Suprapubic skin (tissue), 4 donors: ENCODE results near the gene ARHGAP30. TPM values are rescaled to one million over a fixed set of nuclear protein-coding genes. Genes with fewer than 3 reads are reported as not detected.

ENCODE experiments used
- DNase-seq, 2 donors: peaks; one replicate each; pipeline ENCODE4 v3.0.0-alpha.2; 2019; ENCODE audit warnings: low spot score in 2 of 2
- H3K27ac ChIP-seq: fragments of 200-600 bp; sonication (generic); one replicate; pipeline ENCODE4 v1.5.1; 2019
- H3K27me3 ChIP-seq: fragments of 200-600 bp; sonication (generic); one replicate; pipeline ENCODE4 v1.5.1; 2019
- H3K36me3 ChIP-seq: fragments of 200-600 bp; sonication (generic); one replicate; pipeline ENCODE4 v1.5.1; 2019
- H3K4me1 ChIP-seq: fragments of 200-600 bp; sonication (generic); one replicate; pipeline ENCODE4 v1.5.1; 2019
- H3K4me3 ChIP-seq: fragments of 200-600 bp; sonication (generic); one replicate; pipeline ENCODE4 v1.5.1; 2019; ENCODE audit warnings: mild to moderate bottlenecking
- H3K9me3 ChIP-seq: fragments of 200-600 bp; sonication (generic); one replicate; pipeline ENCODE4 v1.5.1; 2019
- EP300 ChIP-seq: sonication (generic); formaldehyde crosslinking; IDR thresholded peaks from one replicate; pipeline ENCODE4 v1.6.1; 2017; ENCODE audit warnings: antibody characterized with exemption
- POLR2A ChIP-seq, 2 donors: fragments of 450-650 bp; IDR thresholded peaks; one replicate each; pipeline ENCODE4 v1.6.1; 2017; ENCODE audit warnings: antibody characterized with exemption in 2 of 2, mild to moderate bottlenecking in 2 of 2, moderate library complexity in 2 of 2
- POLR2AphosphoS5 ChIP-seq, 3 donors: sonication (generic); formaldehyde crosslinking; IDR thresholded peaks; one replicate each; pipeline ENCODE4 v1.6.1; 2017; ENCODE audit warnings: antibody characterized with exemption in 3 of 3
- WGBS: methylation state at CpG from one replicate; pipeline ENCODE4 v1.1.5; 2018; 5-methylcytosine and 5-hydroxymethylcytosine counted together
- total RNA-seq, 4 donors: library from RNA; depleted of rRNA; stranded (reverse); fragments of >200 nt; gene quantifications; one replicate each; pipeline ENCODE4 v1.1.0, GENCODE V29; 2016
- TF ChIP-seq, protein P1 (sequence below), 2 donors: fragments of 200-600 bp in 1 of 2; fragments of 450-650 bp in 1 of 2; sonication (generic) in 1 of 2; IDR thresholded peaks; one replicate each; pipeline ENCODE4 v1.5.1; 2016 to 2019; ENCODE audit warnings: antibody characterized with exemption in 2 of 2, mild to moderate bottlenecking in 1 of 2, moderate library complexity in 1 of 2

ARHGAP30 gene
- total RNA-seq, 4 donors from 2014 or later = 12.3 to 46.2 (median 14.5) TPM

DNA sequence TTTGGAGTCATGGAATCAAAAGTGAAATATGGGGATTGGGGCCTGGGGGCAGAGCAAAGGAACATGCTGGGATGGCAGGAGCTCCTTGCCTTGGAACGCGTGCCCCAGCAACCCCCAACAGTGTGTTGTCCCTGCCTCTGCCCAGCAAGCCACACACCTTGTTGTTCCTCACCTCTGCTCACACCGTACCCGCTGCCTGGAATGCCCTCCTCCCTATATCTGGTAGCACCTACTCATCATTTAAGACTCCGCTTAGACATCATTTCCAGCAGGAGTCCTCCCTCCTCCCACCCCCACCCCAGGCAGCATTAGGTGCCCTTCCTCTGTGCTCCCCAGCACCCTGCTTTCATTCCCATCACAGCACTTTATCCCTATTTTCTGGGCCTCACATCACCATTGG is 11.8 kb upstream of the ARHGAP30 start:
- H3K4me3 ChIP-seq = no peak overlapping the region
- TF ChIP-seq POLR2AphosphoS5 (IDR thresholded peaks at IDR 0.05) = no peak
- TF ChIP-seq EP300 = no peak
- TF ChIP-seq, protein P1, sequence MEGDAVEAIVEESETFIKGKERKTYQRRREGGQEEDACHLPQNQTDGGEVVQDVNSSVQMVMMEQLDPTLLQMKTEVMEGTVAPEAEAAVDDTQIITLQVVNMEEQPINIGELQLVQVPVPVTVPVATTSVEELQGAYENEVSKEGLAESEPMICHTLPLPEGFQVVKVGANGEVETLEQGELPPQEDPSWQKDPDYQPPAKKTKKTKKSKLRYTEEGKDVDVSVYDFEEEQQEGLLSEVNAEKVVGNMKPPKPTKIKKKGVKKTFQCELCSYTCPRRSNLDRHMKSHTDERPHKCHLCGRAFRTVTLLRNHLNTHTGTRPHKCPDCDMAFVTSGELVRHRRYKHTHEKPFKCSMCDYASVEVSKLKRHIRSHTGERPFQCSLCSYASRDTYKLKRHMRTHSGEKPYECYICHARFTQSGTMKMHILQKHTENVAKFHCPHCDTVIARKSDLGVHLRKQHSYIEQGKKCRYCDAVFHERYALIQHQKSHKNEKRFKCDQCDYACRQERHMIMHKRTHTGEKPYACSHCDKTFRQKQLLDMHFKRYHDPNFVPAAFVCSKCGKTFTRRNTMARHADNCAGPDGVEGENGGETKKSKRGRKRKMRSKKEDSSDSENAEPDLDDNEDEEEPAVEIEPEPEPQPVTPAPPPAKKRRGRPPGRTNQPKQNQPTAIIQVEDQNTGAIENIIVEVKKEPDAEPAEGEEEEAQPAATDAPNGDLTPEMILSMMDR (IDR thresholded peaks at IDR 0.05) = no peak
- no peak for TF ChIP-seq POLR2A (IDR thresholded peaks at IDR 0.05)
- no peaks in the 10 kb centered on the region for H3K36me3 ChIP-seq
- WGBS = 96% methylated on average over 5 of the region's 5 CpGs
- no peaks in the 10 kb centered on the region for H3K27me3 ChIP-seq
- no peak for DNase-seq
- H3K9me3 ChIP-seq = no peaks in the 10 kb centered on the region
- peak overlapping the region; percentile 92 for H3K27ac ChIP-seq
- peaks cover 57% of the 10 kb centered on the region for H3K4me1 ChIP-seq

DNA sequence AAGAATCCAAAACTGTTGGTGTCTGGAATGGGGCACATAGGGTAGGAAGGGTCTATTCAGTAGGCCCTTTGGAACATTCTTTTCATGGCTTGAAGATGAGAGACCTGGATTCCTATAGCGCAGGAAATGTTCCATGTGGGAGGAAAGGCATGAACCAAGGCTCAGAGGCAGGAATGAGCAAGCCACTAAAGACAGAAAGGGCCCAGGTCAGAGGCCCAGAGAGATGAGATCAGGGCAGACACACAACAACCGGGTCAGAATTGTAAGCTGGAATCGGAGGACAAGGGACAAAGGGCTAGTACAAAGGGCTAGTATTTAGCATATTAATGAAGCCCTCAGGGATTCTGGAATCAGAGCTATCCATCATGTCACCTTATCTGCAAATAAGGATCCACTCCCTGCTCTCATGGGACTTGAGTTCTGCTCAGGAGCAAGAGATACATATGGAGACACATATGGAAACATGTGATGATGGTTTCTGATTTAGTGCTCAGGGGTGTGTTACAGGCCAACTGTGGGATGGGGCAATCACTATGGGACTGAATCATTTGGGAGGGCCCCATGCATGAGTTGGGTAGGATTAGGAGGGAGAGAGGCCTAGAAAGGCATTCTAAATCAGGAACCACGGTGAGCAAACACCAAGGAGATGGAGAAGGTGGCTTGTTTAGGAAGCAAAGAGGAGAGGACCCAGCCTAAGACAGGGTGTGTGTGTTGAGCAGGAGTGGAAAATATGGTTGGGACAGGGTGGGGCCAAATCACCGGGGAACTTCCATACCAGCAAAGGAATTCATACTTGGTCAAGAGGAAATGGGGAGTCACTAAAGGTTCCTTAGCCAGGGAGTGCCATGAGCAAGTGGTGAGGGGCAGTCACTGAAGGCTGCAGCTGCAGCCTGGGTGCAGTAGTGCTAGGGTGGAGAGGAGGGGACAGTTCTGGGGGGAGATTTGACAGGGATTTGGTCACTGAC is 11.0 kb upstream of the ARHGAP30 start:
- no peaks in the 10 kb centered on the region for H3K27me3 ChIP-seq
- peak overlapping the region; percentile 92 for H3K27ac ChIP-seq
- H3K9me3 ChIP-seq = no peaks in the 10 kb centered on the region
- no peaks in the 10 kb centered on the region for H3K36me3 ChIP-seq
- peaks cover 57% of the 10 kb centered on the region for H3K4me1 ChIP-seq
- H3K4me3 ChIP-seq = no peak overlapping the region
- TF ChIP-seq EP300 = no peak
- no peak for TF ChIP-seq POLR2A (IDR thresholded peaks at IDR 0.05)
- no peak for TF ChIP-seq POLR2AphosphoS5 (IDR thresholded peaks at IDR 0.05)
- TF ChIP-seq, protein P1 (IDR thresholded peaks at IDR 0.05) = no peak
- no peak for DNase-seq
- 65% methylated on average over 5 of the region's 5 CpGs for WGBS

DNA sequence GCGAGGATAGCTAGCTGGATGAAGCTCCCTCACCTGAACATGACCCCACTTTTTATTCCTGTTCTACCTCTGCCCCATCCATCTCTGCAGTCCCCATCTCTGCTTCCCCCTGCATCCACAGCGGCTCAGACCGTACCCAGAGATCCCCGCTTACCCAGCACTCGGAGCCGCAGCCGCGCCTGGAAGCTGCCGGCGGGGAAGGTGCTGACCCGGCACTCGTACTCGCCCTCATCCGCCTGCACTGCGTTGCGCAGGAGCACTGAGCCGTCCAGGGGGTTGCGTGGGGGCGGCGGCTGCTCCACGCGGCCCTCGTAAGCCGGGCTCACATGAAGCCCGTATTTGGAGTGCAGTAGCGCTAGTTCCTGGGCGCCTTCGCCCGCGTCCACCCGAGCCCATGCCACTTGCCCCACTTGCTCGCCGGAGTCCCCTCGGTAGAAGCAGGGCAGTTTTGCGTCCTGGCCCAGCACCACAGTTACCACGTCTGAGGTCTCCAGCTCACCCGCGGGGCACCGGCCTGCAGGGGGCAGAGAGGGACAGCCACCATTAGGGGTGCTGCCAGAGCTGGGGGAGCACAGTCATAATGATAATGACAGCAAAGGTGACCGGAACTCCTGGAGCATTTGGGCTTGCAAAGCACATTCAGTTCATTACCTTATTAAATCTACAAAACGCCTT is 9.9 kb upstream of the ARHGAP30 start:
- no peak for DNase-seq
- Histone ChIP-seq H3K9me3 (no peaks in the 10 kb centered on the region), H3K36me3 (no peaks in the 10 kb centered on the region), H3K4me3 (no peak overlapping the region), H3K27ac (peak overlapping the region; percentile 92), H3K27me3 (no peaks in the 10 kb centered on the region), H3K4me1 (peaks cover 55% of the 10 kb centered on the region)
- no peak for TF ChIP-seq EP300
- no peak for TF ChIP-seq POLR2A (IDR thresholded peaks at IDR 0.05)
- TF ChIP-seq POLR2AphosphoS5 (IDR thresholded peaks at IDR 0.05) = no peak
- TF ChIP-seq, protein P1 (IDR thresholded peaks at IDR 0.05) = no peak
- 66% methylated on average over 41 of the region's 41 CpGs for WGBS

DNA sequence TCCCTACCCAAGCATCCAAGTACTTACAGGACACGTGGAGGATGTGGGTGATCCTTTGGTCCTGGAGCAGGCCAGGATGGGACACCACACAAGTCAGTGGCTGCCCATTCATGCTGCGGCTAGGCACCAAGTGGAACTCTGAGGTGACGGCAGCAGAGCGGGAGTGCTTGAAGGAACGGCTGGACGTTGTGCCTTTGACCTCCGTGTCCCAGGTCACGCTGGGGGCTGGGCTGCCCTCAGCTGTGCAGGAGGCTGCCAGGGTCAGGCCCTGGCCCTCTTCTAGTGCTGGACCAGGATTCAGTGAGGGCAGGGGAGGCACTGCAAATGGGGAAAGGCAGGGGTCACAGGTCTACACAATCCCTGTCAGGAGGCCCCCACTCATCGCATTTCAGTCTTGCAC is 7.7 kb upstream of the ARHGAP30 start:
- no peak for TF ChIP-seq POLR2AphosphoS5 (IDR thresholded peaks at IDR 0.05)
- no peak overlapping the region for H3K27ac ChIP-seq
- H3K36me3 ChIP-seq = no peaks in the 10 kb centered on the region
- H3K27me3 ChIP-seq = no peaks in the 10 kb centered on the region
- H3K9me3 ChIP-seq = no peaks in the 10 kb centered on the region
- DNase-seq = no peak
- 79% methylated on average over 8 of the region's 9 CpGs for WGBS
- H3K4me3 ChIP-seq = no peak overlapping the region
- H3K4me1 ChIP-seq = peaks cover 53% of the 10 kb centered on the region

DNA sequence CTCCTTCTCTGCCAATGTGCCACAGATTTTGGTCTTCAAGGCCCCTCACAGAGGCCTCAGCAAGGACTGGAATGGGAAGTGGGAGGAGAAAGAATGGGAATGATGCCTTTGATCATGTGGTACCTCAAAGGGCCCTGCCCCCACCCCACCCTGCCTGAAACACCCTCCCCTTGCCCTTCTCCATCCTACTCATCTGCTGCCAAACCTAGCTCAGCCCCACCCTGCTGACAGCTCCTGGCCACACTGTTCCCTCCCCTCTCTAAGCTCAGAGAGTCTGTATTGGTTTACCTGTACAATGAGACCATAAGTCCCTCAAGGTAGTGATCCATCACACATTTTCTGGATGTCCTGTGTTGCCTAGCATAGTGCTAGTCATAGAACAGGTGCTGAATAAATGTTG is 6.7 kb upstream of the ARHGAP30 start:
- no peak for DNase-seq
- Histone ChIP-seq H3K27ac (peak overlapping the region; percentile 61), H3K4me1 (peaks cover 43% of the 10 kb centered on the region), H3K4me3 (no peak overlapping the region), H3K27me3 (no peaks in the 10 kb centered on the region), H3K9me3 (no peaks in the 10 kb centered on the region), H3K36me3 (no peaks in the 10 kb centered on the region)
- TF ChIP-seq EP300 = no peak
- TF ChIP-seq, protein P1 (IDR thresholded peaks at IDR 0.05) = no peak
- TF ChIP-seq POLR2A (IDR thresholded peaks at IDR 0.05) = no peak
- TF ChIP-seq POLR2AphosphoS5 (IDR thresholded peaks at IDR 0.05) = no peak
